Spleen (tissue), 11 donors: ENCODE measurements around the gene MAPT. TPM values are rescaled to one million over a fixed set of nuclear protein-coding genes. Genes with fewer than 3 reads are reported as not detected.

Experiments
- DNase-seq: peaks from one replicate; pipeline ENCODE4 v3.0.0-alpha.2; 2020
- H3K27ac ChIP-seq, 8 donors: fragments of 200-600 bp; sonication (generic) in 7 of 8; 1 replicate in 4 of 8; 2 replicates in 4 of 8; pipeline versions ENCODE4 v1.5.0 to v1.8.0; 2016 to 2021; ENCODE audit warnings: inconsistent platforms in 4 of 8, mild to moderate bottlenecking in 4 of 8, moderate library complexity in 1 of 8
- H3K27me3 ChIP-seq, 7 donors: fragments of 200-600 bp; sonication (generic) in 6 of 7; replicated peaks in 1 of 7; 1 replicate in 4 of 7; 2 replicates in 3 of 7; pipeline versions ENCODE4 v1.5.0 to v1.8.0; 2016 to 2021; ENCODE audit warnings: inconsistent platforms in 3 of 7, mild to moderate bottlenecking in 1 of 7
- H3K36me3 ChIP-seq, 6 donors: fragments of 200-600 bp; sonication (generic) in 5 of 6; 1 replicate in 4 of 6; 2 replicates in 2 of 6; pipeline versions ENCODE4 v1.5.0 to v1.8.0; 2016 to 2021; ENCODE audit warnings: inconsistent platforms in 2 of 6
- H3K4me1 ChIP-seq, 6 donors: fragments of 200-600 bp; sonication (generic) in 5 of 6; 1 replicate in 3 of 6; 2 replicates in 3 of 6; pipeline versions ENCODE4 v1.5.0 to v1.8.0; 2016 to 2021; ENCODE audit warnings: inconsistent platforms in 3 of 6
- H3K4me3 ChIP-seq, 8 donors: fragments of 200-600 bp; sonication (generic) in 7 of 8; 1 replicate in 4 of 8; 2 replicates in 4 of 8; pipeline versions ENCODE4 v1.5.0 to v1.8.0; 2016 to 2021; ENCODE audit warnings: inconsistent platforms in 4 of 8, mild to moderate bottlenecking in 4 of 8, moderate library complexity in 2 of 8
- H3K9me3 ChIP-seq, 8 donors: fragments of 200-600 bp; sonication (generic) in 7 of 8; 1 replicate in 4 of 8; 2 replicates in 4 of 8; pipeline versions ENCODE4 v1.5.0 to v1.8.0; 2016 to 2021; ENCODE audit warnings: inconsistent platforms in 4 of 8
- POLR2A ChIP-seq, 3 donors: fragments of 450-650 bp; IDR thresholded peaks; one replicate each; pipeline ENCODE4 v1.5.1; 2017; ENCODE audit warnings: antibody characterized with exemption in 3 of 3, mild to moderate bottlenecking in 1 of 3
- POLR2AphosphoS5 ChIP-seq, 3 donors: sonication (generic); formaldehyde crosslinking; IDR thresholded peaks; one replicate each; pipeline ENCODE4 v1.5.1; 2017; ENCODE audit warnings: antibody characterized with exemption in 3 of 3
- WGBS, 5 donors: extraction: QIAGEN DNeasy Blood & Tissue Kit in 3 of 5; methylation state at CpG; one replicate each; pipeline versions ENCODE4 v1.1.5 to v1.1.7; 2013 to 2018; 5-methylcytosine and 5-hydroxymethylcytosine counted together
- intact Hi-C: fragments of 100-400 bp; cut with DNase I; formaldehyde crosslinking; loops from one replicate; pipeline ENCODE4 v1.15.0; 2023; ENCODE audit warnings: low total_unique reads
- polyA plus RNA-seq, 3 donors: library from polyadenylated mRNA; stranded (reverse); fragments of 200-250 nt; gene quantifications; one replicate each; pipeline ENCODE4 v1.2.1, GENCODE V29; 2013
- total RNA-seq, 7 donors: library from RNA; depleted of rRNA in 3 of 7; stranded (reverse); fragments of >200 nt in 3 of 7; fragmentation: NEBNext Ultra II Directional in 4 of 7; extraction: Animal tissue kit (Norgen Biotek cat#: 25700) in 4 of 7; gene quantifications; one replicate each; pipeline versions ENCODE4 v1.1.0 to v1.2.1, GENCODE V29; 2016 to 2021
- TF ChIP-seq, protein P1 (sequence below), 11 experiments: fragments of 200-600 bp in 7 of 11; fragments of 450-650 bp in 4 of 11; sonication (generic) in 4 of 11; IDR thresholded peaks in 8 of 11; conservative IDR thresholded peaks in 3 of 11; 1 replicate in 7 of 11; 2 replicates in 4 of 11; pipeline versions ENCODE4 v1.4.0 to v1.8.0; 2016 to 2021; ENCODE audit warnings: antibody characterized with exemption in 11 of 11, inconsistent platforms in 4 of 11, mild to moderate bottlenecking in 1 of 11
- donor health status: healthy with polysubstance abuse.
- donor health status: DM: no; HTN: no; CAD: no; lungs with moderate emphysema.
- donor health status: DM: no; HTN: no; CAD: no.
- donor health status: Bipolar disorder and iron deficiency.
- donor health status: healthy.
- donor health status: DM: no; HTN: no; CAD: no.
- donor health status: DM: yes; HTN: yes; CAD: no.

Gene MAPT
- total and polyA plus RNA-seq, 10 donors = 0.15 to 1.6 (median 0.66) TPM

DNA sequence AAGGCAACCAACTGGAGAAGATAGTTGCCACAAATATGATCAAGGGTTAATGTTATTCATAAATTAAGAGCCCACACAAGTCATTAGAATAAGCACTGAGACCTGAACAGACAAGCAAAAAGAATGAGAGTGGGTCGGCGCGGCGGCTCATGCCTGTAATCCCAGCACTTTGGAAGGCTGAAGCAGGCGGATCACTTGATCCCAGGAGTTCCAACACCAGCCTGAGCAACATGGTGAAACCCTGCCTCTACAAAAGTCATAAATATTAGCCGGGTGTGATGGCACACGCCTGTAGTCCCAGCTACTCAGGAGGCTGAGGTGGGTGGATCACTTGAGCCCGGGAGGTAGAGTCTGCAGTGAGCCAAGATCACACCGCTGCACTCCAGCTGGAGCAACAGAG, 64.0 kb downstream of the MAPT start:
- Histone ChIP-seq H3K27ac (no peak overlapping the region), H3K27me3 (peaks cover 0 to 6% (median 0%) of the 10 kb centered on the region in 7 donors), H3K4me3 (no peak overlapping the region), H3K36me3 (no peaks in the 10 kb centered on the region), H3K4me1 (no peaks in the 10 kb centered on the region), H3K9me3 (no peaks in the 10 kb centered on the region)
- intact Hi-C loops = no loop called here
- WGBS, 5 donors = 87 to 96% (median 93%) methylated on average over 9 of the region's 9 CpGs
- TF ChIP-seq, protein P1, sequence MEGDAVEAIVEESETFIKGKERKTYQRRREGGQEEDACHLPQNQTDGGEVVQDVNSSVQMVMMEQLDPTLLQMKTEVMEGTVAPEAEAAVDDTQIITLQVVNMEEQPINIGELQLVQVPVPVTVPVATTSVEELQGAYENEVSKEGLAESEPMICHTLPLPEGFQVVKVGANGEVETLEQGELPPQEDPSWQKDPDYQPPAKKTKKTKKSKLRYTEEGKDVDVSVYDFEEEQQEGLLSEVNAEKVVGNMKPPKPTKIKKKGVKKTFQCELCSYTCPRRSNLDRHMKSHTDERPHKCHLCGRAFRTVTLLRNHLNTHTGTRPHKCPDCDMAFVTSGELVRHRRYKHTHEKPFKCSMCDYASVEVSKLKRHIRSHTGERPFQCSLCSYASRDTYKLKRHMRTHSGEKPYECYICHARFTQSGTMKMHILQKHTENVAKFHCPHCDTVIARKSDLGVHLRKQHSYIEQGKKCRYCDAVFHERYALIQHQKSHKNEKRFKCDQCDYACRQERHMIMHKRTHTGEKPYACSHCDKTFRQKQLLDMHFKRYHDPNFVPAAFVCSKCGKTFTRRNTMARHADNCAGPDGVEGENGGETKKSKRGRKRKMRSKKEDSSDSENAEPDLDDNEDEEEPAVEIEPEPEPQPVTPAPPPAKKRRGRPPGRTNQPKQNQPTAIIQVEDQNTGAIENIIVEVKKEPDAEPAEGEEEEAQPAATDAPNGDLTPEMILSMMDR (IDR thresholded peaks at IDR 0.05 in 8 of 11, conservative IDR thresholded peaks at IDR 0.05 in 3 of 11) = no peak
- TF ChIP-seq POLR2A (IDR thresholded peaks at IDR 0.05) = no peak
- no peak for TF ChIP-seq POLR2AphosphoS5 (IDR thresholded peaks at IDR 0.05)
- no peak for DNase-seq

DNA sequence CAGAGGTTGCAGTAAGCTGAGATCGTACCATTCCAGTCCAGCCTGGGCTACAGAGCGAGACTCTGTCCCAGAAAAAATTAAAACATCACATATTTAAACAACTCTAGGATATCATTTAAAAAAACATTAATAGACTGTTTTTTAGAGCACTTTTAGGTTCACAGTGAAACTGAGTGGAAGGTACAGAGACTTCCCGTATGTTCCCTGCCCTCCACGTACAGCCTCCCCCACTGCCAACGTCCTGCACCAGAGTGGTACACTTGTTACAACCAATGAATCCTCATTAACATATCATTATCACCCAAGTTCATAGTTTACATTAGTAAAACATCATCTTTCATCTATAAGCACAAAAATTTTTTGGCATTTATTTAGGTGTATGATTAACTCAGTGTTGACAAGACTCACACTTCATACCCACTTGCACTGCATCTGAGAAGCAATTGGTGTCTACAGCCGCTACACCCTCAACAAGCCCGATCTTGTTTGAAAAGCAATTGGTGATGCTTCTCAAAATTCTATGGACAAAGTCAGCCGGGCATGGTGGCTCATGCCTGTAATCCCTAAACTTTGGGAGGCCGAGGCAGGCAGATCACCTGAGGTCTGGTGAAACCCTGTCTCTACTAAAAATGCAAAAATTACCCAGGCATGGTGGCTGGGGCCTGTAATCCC, 64.8 kb downstream of the MAPT start:
- no peak overlapping the region for H3K27ac ChIP-seq
- peaks cover 0 to 5% (median 0%) of the 10 kb centered on the region in 7 donors for H3K27me3 ChIP-seq
- no peaks in the 10 kb centered on the region for H3K9me3 ChIP-seq
- TF ChIP-seq, protein P1 (IDR thresholded peaks at IDR 0.05 in 8 of 11, conservative IDR thresholded peaks at IDR 0.05 in 3 of 11) = no peak
- H3K36me3 ChIP-seq = no peaks in the 10 kb centered on the region
- DNase-seq = no peak
- H3K4me3 ChIP-seq = no peak overlapping the region
- intact Hi-C loops = no loop called here
- no peaks in the 10 kb centered on the region for H3K4me1 ChIP-seq
- WGBS, 5 donors = 88 to 91% (median 88%) methylated on average over 9 of the region's 9 CpGs

DNA sequence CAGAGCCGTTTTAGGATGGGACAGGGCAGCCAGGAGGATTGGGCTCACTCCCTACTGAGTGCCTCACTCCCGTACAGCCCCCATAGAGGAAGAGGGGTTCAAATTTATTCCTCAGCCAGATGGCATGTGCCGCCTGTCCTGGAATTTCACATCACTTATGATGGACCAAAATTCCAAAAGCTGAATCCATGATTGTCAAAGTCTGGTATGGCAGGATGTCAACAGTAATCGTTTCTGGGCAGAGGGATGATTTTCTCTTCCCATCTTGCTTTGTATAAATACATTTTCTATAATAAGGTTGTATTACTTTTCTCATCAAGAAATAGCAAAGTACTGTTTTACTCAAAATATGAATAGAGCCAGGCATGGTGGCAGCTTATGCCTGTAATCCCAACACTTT, 66.0 kb downstream of the MAPT start:
- WGBS, 5 donors = 82 to 86% (median 83%) methylated on average over 4 of the region's 4 CpGs
- no peak overlapping the region for H3K27ac ChIP-seq

DNA sequence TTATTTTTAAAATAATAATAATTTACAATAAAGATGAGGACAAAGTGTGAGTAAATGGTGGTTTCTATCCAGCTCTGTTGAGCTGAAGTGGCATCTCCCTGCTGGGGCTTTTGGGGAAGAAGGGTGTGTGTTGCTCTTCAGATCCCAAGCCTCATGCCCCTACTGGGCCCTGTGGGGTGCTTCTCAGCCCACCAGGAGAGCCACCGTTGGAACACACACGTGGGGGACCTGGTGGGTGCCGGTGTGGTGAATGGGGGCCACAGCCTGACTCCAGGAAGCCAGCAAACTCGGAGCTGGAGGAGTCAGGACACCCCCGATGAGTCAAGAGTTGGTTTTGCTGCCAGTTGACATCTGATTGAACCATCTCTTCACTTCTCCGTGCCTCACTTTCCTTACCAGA, 66.9 kb downstream of the MAPT start:
- Histone ChIP-seq H3K9me3 (no peaks in the 10 kb centered on the region), H3K27ac (no peak overlapping the region), H3K4me1 (no peaks in the 10 kb centered on the region), H3K4me3 (no peak overlapping the region), H3K36me3 (no peaks in the 10 kb centered on the region), H3K27me3 (peaks cover 0 to 16% (median 0%) of the 10 kb centered on the region in 7 donors)
- TF ChIP-seq, protein P1 (IDR thresholded peaks at IDR 0.05 in 8 of 11, conservative IDR thresholded peaks at IDR 0.05 in 3 of 11) = no peak
- no peak for TF ChIP-seq POLR2A (IDR thresholded peaks at IDR 0.05)
- no peak for TF ChIP-seq POLR2AphosphoS5 (IDR thresholded peaks at IDR 0.05)
- intact Hi-C loops = no loop called here
- no peak for DNase-seq
- WGBS, 5 donors = 73 to 86% (median 83%) methylated on average over 6 of the region's 6 CpGs

More for the DNA sequence above, 66.0 kb downstream of the MAPT start:
- TF ChIP-seq POLR2A (IDR thresholded peaks at IDR 0.05) (no peak), POLR2AphosphoS5 (IDR thresholded peaks at IDR 0.05) (no peak)
- TF ChIP-seq, protein P1 (IDR thresholded peaks at IDR 0.05 in 8 of 11, conservative IDR thresholded peaks at IDR 0.05 in 3 of 11) = no peak
- Histone ChIP-seq H3K4me3 (no peak overlapping the region), H3K4me1 (no peaks in the 10 kb centered on the region), H3K9me3 (no peaks in the 10 kb centered on the region), H3K36me3 (no peaks in the 10 kb centered on the region), H3K27me3 (peaks cover 0 to 9% (median 0%) of the 10 kb centered on the region in 7 donors)
- intact Hi-C loops = no loop called here
- no peak for DNase-seq
